ENCODE data around the gene BBX.

The BBX gene

DNA sequence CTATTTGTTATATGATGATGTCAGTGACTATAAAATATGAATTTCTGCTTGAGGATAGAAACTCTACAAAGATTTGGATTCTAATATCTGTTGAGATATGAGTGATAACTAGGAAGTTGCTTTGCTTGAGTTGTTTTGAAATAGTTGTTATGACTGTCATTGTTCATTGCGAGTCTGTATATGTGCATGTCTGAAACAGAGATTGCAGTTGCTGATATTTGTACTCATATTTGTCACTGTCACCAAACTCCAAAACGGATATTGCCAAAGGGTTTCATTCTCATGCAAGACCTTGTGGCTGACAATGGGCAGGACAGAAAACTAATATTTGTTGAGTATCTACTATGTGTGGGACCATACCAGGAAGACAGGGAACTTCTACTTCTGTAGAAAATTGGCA is 327.9 kb downstream of the BBX start:
- DNase-seq, result no peak

DNA sequence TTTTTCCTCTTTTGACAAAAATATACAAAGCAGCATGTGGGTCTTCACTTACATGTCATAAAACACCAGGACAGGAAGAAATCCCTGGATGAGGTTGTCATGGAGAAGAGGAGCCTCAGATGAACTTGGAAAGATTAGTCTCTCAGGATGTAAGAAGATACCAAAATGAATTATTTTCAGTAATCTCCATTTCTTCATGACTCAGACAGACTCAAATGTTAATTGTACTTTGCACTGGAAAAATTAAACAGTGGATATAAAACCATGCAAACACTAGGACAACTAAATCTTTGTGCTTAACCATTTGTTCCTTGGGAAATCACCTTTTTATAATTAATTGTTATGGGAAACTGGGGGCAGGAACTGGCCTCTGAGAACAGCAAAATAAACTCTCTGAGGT is 331.1 kb downstream of the BBX start:
- no peak for DNase-seq

DNA sequence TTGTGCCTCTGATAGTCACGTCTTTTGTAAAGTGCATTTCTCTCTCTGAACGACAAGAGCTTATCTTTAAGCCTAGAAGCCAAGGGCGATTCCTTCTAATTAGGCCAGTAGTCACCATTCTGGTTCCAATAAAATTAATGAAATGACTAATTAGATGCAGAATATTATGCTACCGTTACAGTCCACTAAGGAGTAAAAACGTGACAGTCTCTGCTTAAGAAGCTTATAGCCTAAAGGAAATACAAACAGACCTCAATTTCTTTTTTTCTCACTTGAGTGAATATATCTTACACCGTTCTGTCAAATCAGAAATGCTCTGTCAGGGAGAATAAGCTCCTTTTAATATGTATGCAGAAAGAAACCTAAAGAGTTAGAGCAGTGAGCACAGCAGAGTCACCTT is 332.0 kb downstream of the BBX start:
- no peak for DNase-seq

GRCh38 chr3:107855710-107856109 is 332.9 kb downstream of the BBX start:
- no peak for DNase-seq

DNA sequence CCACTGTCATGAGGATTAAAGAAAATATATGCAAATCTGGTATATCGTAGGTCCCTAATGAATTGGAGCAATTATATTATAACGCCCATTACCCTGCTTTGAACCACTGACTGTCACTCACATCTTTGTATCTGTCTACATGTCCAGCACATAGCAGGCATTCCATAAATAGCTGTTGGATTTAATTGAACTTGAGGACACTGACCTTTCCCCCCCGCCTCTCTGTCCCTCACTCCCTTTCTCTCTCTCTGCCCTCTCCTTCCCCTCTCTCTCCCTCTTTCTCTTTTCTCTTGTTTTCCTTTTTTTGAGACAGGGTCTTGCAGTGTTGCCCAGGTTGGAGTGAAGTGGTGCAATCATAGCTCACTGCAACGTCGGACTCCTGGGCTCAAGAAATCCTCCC is 335.1 kb downstream of the BBX start:
- no peak for DNase-seq

- no peak for DNase-seq
Measured at GRCh38 chr3:107858876-107859275, 336.1 kb downstream of the BBX start.
